ENCODE measurements around the gene OLA1. TPM values are rescaled to one million over a fixed set of nuclear protein-coding genes. Genes with fewer than 3 reads are reported as not detected.

The OLA1 gene
- total RNA-seq, 1 experiment from 2014 or later: 126 TPM

DNA sequence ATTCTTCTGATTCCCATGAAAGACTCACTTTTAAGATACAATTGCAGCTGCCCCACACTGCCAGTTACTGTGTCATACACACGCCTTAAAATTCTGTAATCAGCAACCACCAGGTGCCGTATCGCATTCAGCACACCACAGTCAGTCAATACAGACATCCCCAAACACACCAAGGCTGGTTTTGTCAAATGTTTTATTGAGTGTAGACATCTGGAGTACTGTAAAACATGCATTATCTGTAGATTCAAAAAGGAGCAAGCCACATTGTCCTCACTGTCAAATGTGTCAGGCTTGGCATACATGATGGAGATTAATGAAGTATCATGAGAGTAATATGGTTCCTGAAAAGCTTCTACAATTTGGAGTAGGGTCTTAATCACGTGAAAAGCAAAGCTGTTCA, 173.5 kb downstream of the OLA1 start:
- intact Hi-C loops (cut with micrococcal nuclease; ENCODE audit: unreplicated experiment): no loop called here
- TF ChIP-seq, protein P1, sequence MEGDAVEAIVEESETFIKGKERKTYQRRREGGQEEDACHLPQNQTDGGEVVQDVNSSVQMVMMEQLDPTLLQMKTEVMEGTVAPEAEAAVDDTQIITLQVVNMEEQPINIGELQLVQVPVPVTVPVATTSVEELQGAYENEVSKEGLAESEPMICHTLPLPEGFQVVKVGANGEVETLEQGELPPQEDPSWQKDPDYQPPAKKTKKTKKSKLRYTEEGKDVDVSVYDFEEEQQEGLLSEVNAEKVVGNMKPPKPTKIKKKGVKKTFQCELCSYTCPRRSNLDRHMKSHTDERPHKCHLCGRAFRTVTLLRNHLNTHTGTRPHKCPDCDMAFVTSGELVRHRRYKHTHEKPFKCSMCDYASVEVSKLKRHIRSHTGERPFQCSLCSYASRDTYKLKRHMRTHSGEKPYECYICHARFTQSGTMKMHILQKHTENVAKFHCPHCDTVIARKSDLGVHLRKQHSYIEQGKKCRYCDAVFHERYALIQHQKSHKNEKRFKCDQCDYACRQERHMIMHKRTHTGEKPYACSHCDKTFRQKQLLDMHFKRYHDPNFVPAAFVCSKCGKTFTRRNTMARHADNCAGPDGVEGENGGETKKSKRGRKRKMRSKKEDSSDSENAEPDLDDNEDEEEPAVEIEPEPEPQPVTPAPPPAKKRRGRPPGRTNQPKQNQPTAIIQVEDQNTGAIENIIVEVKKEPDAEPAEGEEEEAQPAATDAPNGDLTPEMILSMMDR (IDR thresholded peaks at IDR 0.05): no peak
- TF ChIP-seq TCF7L2 (IDR thresholded peaks at IDR 0.05; ENCODE audit: low read depth, low read length) (no peak), SIN3A (IDR thresholded peaks at IDR 0.05; ENCODE audit: borderline replicate concordance, insufficient read depth, low read depth, low read length) (no peak), REST (IDR thresholded peaks at IDR 0.05; ENCODE audit: insufficient read depth in 1 of 2, low read depth in 2 of 2, low read length in 1 of 2) (no peak)
- in situ Hi-C loops (cut with HindIII; ENCODE audit: low pct_unique_long_range_greater_than_20kb, low sequenced_read_pairs): no loop called here
- no peak overlapping the region for H3K4me3 ChIP-seq (ENCODE audit: low read depth in 2 of 2, low read length in 2 of 2)
- no peaks in the 10 kb centered on the region for H3K9me3 ChIP-seq (ENCODE audit: control insufficient read depth, insufficient read depth, low read depth, low read length)
- no peaks in the 10 kb centered on the region for H3K4me1 ChIP-seq (ENCODE audit: control insufficient read depth, insufficient read depth, low read length)
- TSS peak; percentile 77 for BruUV-seq (replicated peaks)
- H3K27me3 ChIP-seq (ENCODE audit: control insufficient read depth, insufficient read depth, low read length): no peaks in the 10 kb centered on the region
- ChIA-PET POLR2A (no interaction called here), CTCF (no interaction called here)
- no peak for DNase-seq (ENCODE audit: low read depth, low spot score)
- ATAC-seq: no peak
- peaks cover 3% of the 10 kb centered on the region for H3K36me3 ChIP-seq (ENCODE audit: control insufficient read depth, insufficient read depth, low read length)
- no peak overlapping the region for H3K27ac ChIP-seq (ENCODE audit: low read length)

DNA sequence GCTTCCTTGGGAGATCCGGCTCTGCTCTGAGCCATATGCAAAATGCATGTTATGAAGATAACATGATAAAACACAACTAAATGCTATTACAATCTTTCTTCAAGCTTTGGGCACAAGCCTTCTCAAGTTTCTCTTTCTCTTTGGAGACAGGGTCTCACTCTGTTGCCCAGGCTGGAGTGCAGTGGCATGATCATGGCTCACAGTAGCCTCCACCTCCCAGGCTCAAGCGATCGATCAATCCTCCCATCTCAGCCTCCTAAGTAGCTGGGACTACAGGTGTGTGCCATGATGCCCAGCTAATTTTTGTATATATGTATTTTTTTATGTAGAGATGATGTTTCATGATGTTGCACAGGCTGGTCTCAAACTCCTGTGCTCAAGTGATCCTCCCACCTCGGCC, 175.5 kb downstream of the OLA1 start:
- H3K27me3 ChIP-seq (ENCODE audit: control insufficient read depth, insufficient read depth, low read length): no peaks in the 10 kb centered on the region
- POLR2A ChIA-PET: no interaction called here
- no peaks in the 10 kb centered on the region for H3K4me1 ChIP-seq (ENCODE audit: control insufficient read depth, insufficient read depth, low read length)
- H3K36me3 ChIP-seq (ENCODE audit: control insufficient read depth, insufficient read depth, low read length): peaks cover 3% of the 10 kb centered on the region; the same call in 1 of the 2 replicates
- in situ Hi-C loops (cut with HindIII; ENCODE audit: low pct_unique_long_range_greater_than_20kb, low sequenced_read_pairs) (no loop called here), intact Hi-C loops (cut with micrococcal nuclease; ENCODE audit: unreplicated experiment) (no loop called here)
- no TSS peak for BruUV-seq (replicated peaks)
- no peak overlapping the region for H3K4me3 ChIP-seq (ENCODE audit: low read depth in 2 of 2, low read length in 2 of 2)
- CTCF ChIA-PET: no interaction called here
- no peak for TF ChIP-seq REST (IDR thresholded peaks at IDR 0.05; ENCODE audit: insufficient read depth in 1 of 2, low read depth in 2 of 2, low read length in 1 of 2)
- TF ChIP-seq POLR2AphosphoS5 (IDR thresholded peaks at IDR 0.05; ENCODE audit: low read depth, low read length): no peak
- TF ChIP-seq, protein P1 (IDR thresholded peaks at IDR 0.05): no peak
- TF ChIP-seq SIN3A (IDR thresholded peaks at IDR 0.05; ENCODE audit: borderline replicate concordance, insufficient read depth, low read depth, low read length): no peak
- no peak for TF ChIP-seq TCF7L2 (IDR thresholded peaks at IDR 0.05; ENCODE audit: low read depth, low read length)
- no peak overlapping the region for H3K27ac ChIP-seq (ENCODE audit: low read length)
- ATAC-seq (no peak), DNase-seq (ENCODE audit: low read depth, low spot score) (no peak)
- no peaks in the 10 kb centered on the region for H3K9me3 ChIP-seq (ENCODE audit: control insufficient read depth, insufficient read depth, low read depth, low read length)
